DOHH2 (cell line): ENCODE data around the gene AFF1.

Experiments
- H3F3A ChIP-seq: fragments of 200-600 bp; sonication (generic), shearing (Covaris generic); 2 replicates; pipeline ENCODE4 v1.6.0; 2016; ENCODE audit warnings: antibody characterized with exemption, mild to moderate bottlenecking; ENCODE audit not compliant: control insufficient read depth, insufficient read depth
- H3K27ac ChIP-seq: fragments of 200-600 bp; sonication (generic); 2 replicates; pipeline ENCODE4 v1.5.1; 2014; ENCODE audit warnings: low read depth, mild to moderate bottlenecking, low read length, moderate library complexity
- H3K27me3 ChIP-seq: fragments of 200-600 bp; sonication (generic); 2 replicates; pipeline ENCODE4 v1.6.1; 2014; ENCODE audit warnings: mild to moderate bottlenecking, low read length, mixed read lengths; ENCODE audit not compliant: control insufficient read depth
- H3K36me3 ChIP-seq: fragments of 200-600 bp; sonication (generic); 2 replicates; pipeline ENCODE4 v1.6.1; 2014; ENCODE audit warnings: mild to moderate bottlenecking, low read length, moderate library complexity, mixed read lengths; ENCODE audit not compliant: control insufficient read depth
- H3K4me1 ChIP-seq: fragments of 200-600 bp; sonication (generic); 2 replicates; pipeline ENCODE4 v1.6.1; 2014; ENCODE audit warnings: mild to moderate bottlenecking, low read length, mixed read lengths; ENCODE audit not compliant: control insufficient read depth
- H3K4me2 ChIP-seq: fragments of 200-600 bp; sonication (generic); 2 replicates; pipeline ENCODE4 v1.6.0; 2014; ENCODE audit warnings: mild to moderate bottlenecking, low read length, moderate library complexity
- H3K4me3 ChIP-seq: fragments of 200-600 bp; sonication (generic); 2 replicates; pipeline ENCODE4 v1.5.1; 2014; ENCODE audit warnings: mild to moderate bottlenecking, low read length, mixed read lengths
- H3K79me2 ChIP-seq: fragments of 200-600 bp; sonication (generic); 2 replicates; pipeline ENCODE4 v1.6.1; 2014; ENCODE audit warnings: mild to moderate bottlenecking, low read length, mixed read lengths; ENCODE audit not compliant: control insufficient read depth
- H3K9me2 ChIP-seq: fragments of 200-600 bp; sonication (generic); replicated peaks from 2 replicates; pipeline ENCODE4 v1.6.1; 2014; ENCODE audit warnings: mild to moderate bottlenecking, low read length, mixed read lengths; ENCODE audit not compliant: control insufficient read depth
- H3K9me3 ChIP-seq: fragments of 200-600 bp; sonication (generic); 2 replicates; pipeline ENCODE4 v1.6.1; 2014; ENCODE audit warnings: antibody characterized with exemption, low read length, mixed read lengths; ENCODE audit not compliant: control insufficient read depth, insufficient read depth
- H4K20me1 ChIP-seq: fragments of 200-600 bp; sonication (generic); 2 replicates; pipeline ENCODE4 v1.6.0; 2014; ENCODE audit warnings: low read depth, mild to moderate bottlenecking, antibody characterized with exemption, low read length, moderate library complexity; ENCODE audit not compliant: control insufficient read depth, insufficient read depth
- EZH2phosphoT487 ChIP-seq: fragments of 200-600 bp; sonication (generic); IDR thresholded peaks from 2 replicates; pipeline ENCODE4 v1.6.1; 2017; ENCODE audit warnings: borderline replicate concordance, mild to moderate bottlenecking, antibody characterized with exemption, low read length, moderate library complexity, mixed read lengths
- TF ChIP-seq, protein P1 (sequence below): fragments of 200-600 bp; sonication (generic); IDR thresholded peaks from one replicate; pipeline ENCODE4 v1.5.1; 2014; ENCODE audit warnings: antibody characterized with exemption, mild to moderate bottlenecking, low read depth, low read length; ENCODE audit not compliant: poor library complexity, severe bottlenecking

Gene AFF1

DNA sequence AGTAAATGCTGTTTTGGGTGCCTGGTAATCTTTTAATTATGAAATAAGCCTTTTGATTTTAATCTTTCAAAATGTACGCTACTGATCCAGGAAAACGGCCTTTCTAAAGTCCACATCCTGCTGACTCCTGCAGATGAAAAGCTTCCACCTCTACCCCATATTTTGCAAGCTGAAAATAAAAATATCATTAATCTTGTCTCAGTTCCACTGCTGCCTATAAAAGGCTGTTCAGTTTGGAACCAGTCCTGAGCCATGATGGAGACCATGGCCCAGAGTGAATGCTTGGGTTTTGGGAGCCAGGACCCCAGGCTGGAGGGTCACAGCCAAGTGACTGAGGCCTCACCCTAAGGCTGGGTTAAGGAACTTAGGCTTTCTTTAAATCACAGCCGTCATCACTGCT lies 110.8 kb downstream of the AFF1 start:
- Histone ChIP-seq H3K27ac (no peak overlapping the region), H3K9me3 (no peaks in the 10 kb centered on the region), H3K9me2 (no peaks in the 10 kb centered on the region), H3K79me2 (peaks cover 10% of the 10 kb centered on the region), H3K4me1 (peaks cover 15% of the 10 kb centered on the region), H3K36me3 (peaks cover 5% of the 10 kb centered on the region; the same call in 1 of the 2 replicates), H3F3A (0 out of 2 replicates have a peak, but pooled peaks cover 4% of the 10 kb centered on the region), H3K4me2 (no peak overlapping the region), H3K27me3 (no peaks in the 10 kb centered on the region), H4K20me1 (no peaks in the 10 kb centered on the region), H3K4me3 (no peak overlapping the region)
- no peak for TF ChIP-seq EZH2phosphoT487
- TF ChIP-seq, protein P1, sequence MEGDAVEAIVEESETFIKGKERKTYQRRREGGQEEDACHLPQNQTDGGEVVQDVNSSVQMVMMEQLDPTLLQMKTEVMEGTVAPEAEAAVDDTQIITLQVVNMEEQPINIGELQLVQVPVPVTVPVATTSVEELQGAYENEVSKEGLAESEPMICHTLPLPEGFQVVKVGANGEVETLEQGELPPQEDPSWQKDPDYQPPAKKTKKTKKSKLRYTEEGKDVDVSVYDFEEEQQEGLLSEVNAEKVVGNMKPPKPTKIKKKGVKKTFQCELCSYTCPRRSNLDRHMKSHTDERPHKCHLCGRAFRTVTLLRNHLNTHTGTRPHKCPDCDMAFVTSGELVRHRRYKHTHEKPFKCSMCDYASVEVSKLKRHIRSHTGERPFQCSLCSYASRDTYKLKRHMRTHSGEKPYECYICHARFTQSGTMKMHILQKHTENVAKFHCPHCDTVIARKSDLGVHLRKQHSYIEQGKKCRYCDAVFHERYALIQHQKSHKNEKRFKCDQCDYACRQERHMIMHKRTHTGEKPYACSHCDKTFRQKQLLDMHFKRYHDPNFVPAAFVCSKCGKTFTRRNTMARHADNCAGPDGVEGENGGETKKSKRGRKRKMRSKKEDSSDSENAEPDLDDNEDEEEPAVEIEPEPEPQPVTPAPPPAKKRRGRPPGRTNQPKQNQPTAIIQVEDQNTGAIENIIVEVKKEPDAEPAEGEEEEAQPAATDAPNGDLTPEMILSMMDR: no peak

DNA sequence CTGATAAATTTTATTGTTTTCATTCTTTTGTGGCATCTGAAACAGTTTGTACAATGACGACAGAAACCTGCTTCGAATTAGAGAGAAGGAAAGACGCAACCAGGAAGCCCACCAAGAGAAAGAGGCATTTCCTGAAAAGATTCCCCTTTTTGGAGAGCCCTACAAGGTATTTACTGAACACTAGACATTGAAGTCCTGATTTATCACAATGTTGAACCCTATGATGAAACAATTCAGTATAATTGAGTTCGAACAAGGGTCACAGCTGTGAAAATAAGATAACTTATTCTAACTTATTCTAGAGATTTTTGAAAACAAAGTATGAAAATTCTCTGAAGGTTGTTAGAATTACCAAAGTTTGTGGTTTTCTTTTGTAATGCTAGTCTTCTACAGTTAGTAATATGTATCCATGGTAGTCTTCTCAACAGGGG lies 111.3 kb downstream of the AFF1 start:
- Histone ChIP-seq H3K4me3 (no peak overlapping the region), H3K36me3 (peaks cover 5% of the 10 kb centered on the region; the same call in 1 of the 2 replicates), H3F3A (0 out of 2 replicates have a peak, but pooled peaks cover 4% of the 10 kb centered on the region), H3K27me3 (no peaks in the 10 kb centered on the region), H3K79me2 (peaks cover 8% of the 10 kb centered on the region), H3K9me2 (no peaks in the 10 kb centered on the region), H3K9me3 (no peaks in the 10 kb centered on the region), H3K4me2 (no peak overlapping the region), H3K27ac (no peak overlapping the region), H3K4me1 (peaks cover 19% of the 10 kb centered on the region), H4K20me1 (no peaks in the 10 kb centered on the region)
- TF ChIP-seq, protein P1: no peak
- no peak for TF ChIP-seq EZH2phosphoT487

DNA sequence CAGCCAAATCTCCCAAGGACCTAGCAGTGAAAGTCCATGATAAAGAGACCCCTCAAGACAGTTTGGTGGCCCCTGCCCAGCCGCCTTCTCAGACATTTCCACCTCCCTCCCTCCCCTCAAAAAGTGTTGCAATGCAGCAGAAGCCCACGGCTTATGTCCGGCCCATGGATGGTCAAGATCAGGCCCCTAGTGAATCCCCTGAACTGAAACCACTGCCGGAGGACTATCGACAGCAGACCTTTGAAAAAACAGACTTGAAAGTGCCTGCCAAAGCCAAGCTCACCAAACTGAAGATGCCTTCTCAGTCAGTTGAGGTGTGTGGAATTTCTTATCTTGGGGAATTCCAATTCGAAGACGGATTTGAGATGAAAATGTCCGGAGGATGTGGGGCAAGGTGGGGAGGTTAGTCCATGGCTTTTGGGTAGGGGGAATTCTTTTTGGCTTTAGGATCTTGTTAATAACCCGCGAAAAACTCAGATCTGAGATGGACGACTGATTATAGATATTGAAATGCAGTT lies 112.5 kb downstream of the AFF1 start:
- H3F3A ChIP-seq: 0 out of 2 replicates have a peak, but pooled peaks cover 4% of the 10 kb centered on the region
- peaks cover 15% of the 10 kb centered on the region for H3K4me1 ChIP-seq
- no peaks in the 10 kb centered on the region for H4K20me1 ChIP-seq
- H3K9me3 ChIP-seq: no peaks in the 10 kb centered on the region
- peaks cover 5% of the 10 kb centered on the region; the same call in 1 of the 2 replicates for H3K36me3 ChIP-seq
- H3K9me2 ChIP-seq: no peaks in the 10 kb centered on the region
- TF ChIP-seq, protein P1: no peak
- TF ChIP-seq EZH2phosphoT487: no peak
- 0 out of 2 replicates have a peak, but pooled peaks cover 5% of the 10 kb centered on the region for H3K79me2 ChIP-seq
- H3K27ac ChIP-seq: no peak overlapping the region
- H3K27me3 ChIP-seq: no peaks in the 10 kb centered on the region
- H3K4me3 ChIP-seq: no peak overlapping the region
- no peak overlapping the region for H3K4me2 ChIP-seq
